ENCODE data around the gene ANLN.
A peak's percentile ranks its signal among the peaks of the same experiment; 100 is the strongest.
"Not testable (repeated sequence)": the region's sequence is repeated elsewhere in the genome, so short reads cannot be mapped to it uniquely, and the experiment has no call there.

The ANLN gene

GRCh38 chr7:36466001-36466400 is 76.3 kb downstream of the ANLN start:
- not testable (repeated sequence) for DNase-seq

GRCh38 chr7:36468370-36469101 is 78.9 kb downstream of the ANLN start:
- DNase-seq, result no peak

DNA sequence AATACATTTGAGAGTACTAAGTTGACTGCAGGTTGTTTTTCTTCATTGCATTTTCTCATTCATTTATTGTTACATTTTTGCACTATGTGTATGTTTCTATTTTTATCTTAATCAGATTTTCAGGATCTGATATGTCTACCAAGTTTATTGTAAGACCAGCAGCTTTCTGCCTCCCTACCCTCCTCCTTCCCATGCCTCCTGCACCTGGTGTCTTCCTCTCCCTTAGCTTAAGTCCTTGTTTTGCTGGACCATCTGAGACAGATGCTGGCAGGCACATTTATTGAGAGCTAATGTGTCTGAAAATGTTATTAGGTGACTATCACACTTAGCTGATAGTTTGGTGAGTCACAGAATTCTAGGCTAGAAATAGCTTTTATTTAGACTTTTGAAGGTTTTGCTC is 79.6 kb downstream of the ANLN start:
- DNase-seq, result no peak

GRCh38 chr7:36472141-36472729 is 82.6 kb downstream of the ANLN start:
- DNase-seq, result no peak

DNA sequence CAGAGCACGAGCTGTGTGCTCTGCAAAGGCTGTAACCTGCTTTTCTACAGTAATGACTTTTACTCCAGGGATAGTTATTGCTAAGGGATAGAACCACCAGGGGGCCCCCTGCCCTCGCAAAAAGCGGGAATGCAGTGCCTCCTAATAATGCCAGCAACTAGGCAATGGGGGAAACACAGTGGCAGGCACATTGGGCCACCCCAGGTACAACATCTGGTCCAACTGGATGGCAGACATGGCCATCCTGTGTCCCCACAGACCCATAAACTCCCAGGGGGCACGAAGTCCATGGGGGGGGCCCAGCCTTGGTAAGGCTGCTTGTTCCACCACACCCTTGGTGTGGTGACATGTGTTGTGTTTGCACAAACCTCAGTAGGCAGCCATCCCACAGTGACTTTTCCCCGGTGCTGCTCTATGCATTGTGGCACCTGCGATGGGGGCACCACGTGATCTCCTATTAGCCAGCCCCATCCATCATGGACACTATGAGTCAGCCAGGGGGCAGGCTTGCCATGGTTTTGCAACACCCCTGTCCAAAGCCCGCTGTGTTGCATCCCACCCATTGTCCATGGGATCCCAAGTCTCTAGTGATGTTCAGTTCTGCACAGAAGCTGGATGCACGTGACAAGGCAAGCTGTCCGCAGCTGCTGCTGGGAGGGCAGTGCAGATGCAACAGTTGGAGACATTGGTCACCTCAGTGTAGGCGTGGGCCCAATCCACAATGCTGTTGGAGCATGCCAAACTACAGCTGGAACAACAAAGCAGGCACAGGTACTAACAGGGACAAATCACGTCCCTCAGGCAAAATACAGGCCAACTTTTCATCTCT is 84.0 kb downstream of the ANLN start:
- DNase-seq, result peak in 43 of 56 donors; percentile 6 to 77 (median 31)

DNA sequence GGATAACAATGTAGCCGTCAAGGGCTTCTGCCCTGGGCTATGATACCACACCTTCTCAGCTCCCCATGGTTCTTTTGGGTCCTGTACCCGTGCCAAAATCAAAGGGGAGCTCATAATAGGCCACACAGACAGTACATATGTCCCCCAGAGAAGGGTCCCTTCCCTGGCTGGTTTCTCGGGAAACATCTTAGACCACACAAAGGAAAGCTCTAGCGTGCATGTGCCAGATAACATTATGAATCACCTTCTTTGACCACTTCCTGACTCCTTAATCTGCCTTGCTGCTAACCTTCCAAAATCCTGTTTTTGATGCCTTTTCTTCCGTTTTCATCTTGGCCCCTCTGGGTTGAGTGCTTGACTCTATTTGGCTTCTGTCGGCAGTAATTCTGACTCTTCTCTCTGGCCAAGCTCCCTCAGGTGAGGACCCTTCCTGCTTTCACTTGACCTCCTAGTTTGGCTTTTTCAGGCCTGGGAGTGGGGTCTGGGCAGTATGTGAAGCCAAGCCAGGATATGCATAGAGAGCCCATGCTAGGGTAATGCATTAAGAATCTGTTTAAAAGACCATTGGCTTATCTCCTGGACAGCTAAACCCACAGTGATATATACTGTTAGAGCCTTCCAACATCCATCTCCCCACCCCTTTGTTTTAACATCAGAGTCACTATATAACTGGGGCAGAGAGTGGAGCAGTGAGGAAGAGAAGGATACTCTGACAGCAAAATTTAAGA is 84.8 kb downstream of the ANLN start:
- DNase-seq, result no peak

GRCh38 chr7:36475011-36475342 is 85.3 kb downstream of the ANLN start:
- no peak for DNase-seq

DNA sequence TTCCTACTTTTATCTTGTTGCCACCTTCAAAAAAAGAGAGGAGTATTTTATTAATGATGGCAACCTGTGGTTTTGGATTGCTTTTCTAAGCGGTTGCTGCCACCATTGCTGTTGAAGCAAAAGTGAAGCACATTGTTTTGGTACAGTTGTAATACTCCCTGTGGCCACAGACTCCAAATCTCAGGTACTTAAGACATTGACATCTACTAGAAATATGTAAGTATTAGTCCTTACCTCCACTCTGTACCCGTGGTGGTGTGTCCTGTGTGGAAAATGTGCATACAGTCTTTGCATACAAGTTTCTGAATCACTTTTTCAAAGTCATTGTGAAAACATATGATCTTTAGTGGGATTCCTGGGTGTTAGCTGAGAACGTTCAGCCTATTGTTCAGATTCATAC is 85.7 kb downstream of the ANLN start:
- no peak for DNase-seq

DNA sequence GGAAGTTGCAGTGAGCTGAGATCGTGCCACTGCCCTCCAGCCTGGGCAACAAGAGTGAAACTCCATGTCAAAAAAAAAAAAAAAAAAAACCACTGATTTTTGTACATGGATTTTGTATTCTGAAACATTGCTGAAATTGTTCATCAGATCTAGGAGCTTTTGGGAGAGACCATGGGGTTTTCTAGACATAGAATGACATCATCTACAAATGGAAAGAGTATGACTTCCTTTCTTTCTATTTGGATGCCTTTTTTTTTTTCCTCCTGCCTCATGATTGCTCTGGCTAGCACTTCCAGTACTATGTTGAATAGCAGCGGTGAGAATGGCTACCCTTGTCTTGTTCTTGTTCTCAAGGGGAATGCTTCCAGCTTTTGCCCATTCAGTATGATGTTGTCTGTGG is 89.1 kb downstream of the ANLN start:
- DNase-seq, result no peak

DNA sequence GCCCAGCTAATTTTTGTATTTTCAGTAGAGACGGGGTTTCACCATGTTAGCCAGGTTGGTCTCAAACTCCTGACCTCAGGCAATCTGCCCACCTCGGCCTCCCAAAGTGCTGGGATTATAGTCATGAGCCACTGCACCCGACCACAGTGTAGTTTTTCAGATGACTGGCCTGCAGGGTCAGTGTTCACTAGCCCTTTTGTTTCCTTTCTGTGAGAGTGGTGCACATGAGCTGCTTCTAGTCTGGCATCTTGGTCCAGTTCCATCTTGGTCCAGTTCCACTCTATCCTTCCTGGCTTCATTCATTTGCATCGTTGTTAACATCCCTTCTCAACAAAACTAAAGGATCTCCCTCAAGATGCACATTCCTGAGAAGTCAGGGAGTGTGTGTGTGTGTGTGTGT is 94.2 kb downstream of the ANLN start:
- peak in 37 of 56 donors; percentile 7 to 59 (median 23) for DNase-seq

DNA sequence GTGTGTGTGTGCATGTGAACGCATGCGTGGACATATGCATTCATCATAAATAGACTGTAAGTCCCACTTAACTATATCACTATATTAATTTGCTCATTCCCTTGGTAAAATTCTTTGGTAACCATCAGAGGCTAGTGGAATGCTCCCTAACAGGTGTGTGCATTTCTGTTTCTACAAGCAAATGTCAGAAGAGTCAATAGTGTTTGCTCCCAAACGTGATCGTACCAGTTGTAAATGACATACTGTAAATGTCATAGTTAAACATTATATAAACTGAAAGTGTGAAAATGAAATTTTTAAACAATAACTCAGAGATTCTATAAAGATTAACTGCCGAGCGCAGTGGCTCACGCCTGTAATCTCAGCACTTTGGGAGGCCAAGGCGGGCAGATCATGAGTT is 94.6 kb downstream of the ANLN start:
- DNase-seq, result no peak

DNA sequence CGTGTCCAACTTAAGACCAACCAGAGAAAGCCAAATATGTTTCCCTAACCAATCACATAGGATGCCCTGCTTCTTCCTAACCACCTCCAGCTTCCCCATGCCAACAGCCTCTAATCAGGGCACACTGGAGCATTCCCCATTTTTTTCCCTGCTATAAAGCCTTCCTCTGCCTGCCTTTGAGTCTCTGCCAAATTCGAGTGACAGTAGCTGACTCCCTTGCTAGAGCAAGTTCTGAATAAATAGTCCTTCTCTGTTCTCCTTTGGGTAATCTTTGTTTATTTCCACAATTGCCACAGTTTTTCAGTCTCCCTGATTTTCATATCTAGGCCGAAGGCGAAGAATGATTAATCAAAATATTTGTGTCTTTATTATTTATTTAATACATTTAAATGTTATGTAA is 96.7 kb downstream of the ANLN start:
- DNase-seq, result peak in 11 of 56 donors; percentile 1 to 29 (median 9)

DNA sequence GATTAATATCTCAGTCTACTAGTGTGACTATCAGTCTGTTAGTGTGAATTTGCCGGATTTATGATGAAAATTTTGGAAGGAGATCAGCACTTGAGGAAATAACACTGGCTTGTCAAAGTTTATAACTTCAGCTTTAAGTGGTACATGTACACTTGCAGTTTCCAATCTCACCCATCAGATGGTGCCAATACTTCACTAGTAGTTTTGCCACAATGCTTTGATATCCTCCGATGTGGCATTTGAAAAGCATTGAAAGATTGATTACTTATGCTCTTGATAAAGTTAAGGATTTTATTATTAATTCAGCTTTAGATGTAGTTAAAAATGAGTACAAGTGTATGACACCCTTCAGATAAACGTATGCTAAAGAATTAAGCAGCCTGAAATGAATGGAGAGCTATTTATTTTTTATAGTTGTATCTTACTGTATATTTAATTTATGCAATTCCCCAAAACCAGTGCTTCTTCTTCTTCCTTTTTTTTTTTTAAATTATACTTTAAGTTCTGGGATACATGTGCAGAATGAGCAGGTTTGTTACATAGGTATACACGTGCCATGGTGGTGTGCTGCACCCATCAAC is 98.2 kb downstream of the ANLN start:
- peak in 11 of 56 donors; percentile 1 to 47 (median 15) for DNase-seq

GRCh38 chr7:36488672-36489071 is 99.0 kb downstream of the ANLN start:
- DNase-seq, result not testable (repeated sequence)

GRCh38 chr7:36490419-36490830 is 100.8 kb downstream of the ANLN start:
- no peak for DNase-seq

DNA sequence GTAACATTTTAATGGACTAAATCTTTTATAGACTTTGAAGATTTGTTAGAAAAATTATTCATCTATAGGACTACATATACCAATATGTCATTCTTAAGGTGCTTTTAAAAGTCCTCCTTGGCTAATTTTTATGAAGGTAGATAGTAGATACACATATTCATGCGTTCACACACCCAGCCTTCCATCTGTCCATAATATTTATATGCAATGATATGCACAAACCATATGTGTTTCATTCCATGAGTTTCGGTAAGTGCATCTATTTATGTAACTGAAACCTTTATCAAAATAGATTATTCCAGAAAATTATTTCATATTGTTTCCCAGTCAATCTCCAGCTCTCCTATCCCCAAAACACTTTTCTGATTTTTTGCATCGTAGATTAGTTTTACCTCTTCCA is 101.7 kb downstream of the ANLN start:
- no peak for DNase-seq

DNA sequence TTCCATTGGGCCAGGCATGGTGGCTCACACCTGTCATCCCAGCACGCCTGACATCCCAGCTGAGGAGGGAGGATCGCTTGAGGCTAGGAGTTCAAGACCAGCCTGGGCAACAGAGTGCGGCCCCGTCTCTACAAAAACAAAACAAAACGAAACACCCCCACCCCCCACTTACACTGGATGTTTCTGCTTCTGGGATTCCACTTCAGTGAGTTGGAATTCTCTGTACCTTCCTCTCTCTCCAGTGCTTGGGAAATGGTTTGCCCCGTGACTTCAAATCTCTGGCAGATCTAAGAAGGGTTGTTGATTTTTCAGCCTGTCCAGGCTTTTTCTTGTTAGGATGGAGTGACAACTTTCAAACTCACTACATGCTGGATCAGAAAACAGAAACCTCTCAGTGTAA is 106.9 kb downstream of the ANLN start:
- no peak for DNase-seq

GRCh38 chr7:36497176-36497575 is 107.5 kb downstream of the ANLN start:
- not testable (repeated sequence) for DNase-seq

DNA sequence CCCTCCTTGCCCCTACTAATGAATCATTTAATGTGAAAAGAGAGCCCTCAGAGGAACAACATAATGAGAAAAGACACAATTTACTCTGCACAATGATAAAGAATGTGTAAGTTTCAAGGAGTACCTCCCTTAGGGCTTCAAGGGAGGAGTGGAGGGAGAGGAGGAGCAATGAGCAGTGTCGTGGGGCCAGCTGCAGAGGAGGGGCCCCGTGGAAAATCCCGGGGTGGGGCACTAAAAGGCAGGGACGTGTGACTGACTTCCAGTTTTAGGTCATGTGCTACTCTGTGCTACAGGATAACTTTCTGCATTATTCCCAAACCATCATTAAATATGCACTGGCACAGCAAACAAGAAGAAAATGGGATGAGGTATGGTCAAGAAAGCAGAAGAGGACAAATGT is 108.1 kb downstream of the ANLN start:
- DNase-seq, result no peak

All from nucleus accumbens (tissue), 56 donors.